ENCODE data around the gene C10orf71.
A peak's percentile ranks its signal among the peaks of the same experiment; 100 is the strongest.

Gene C10orf71

GRCh38 chr10:49328401-49329145 is 29.6 kb downstream of the C10orf71 start:
- peak overlapping the region in 10 of 21 experiments; percentile 2 to 69 (median 24) for H3K27ac ChIP-seq
- no peak overlapping the region for H3K4me3 ChIP-seq

- H3K4me3 ChIP-seq: no peak overlapping the region
- H3K27ac ChIP-seq: peak overlapping the region in 3 of 21 experiments; percentile 24 to 67 (median 50)
These were observed 30.2 kb downstream of the C10orf71 start for GRCh38 chr10:49329146-49329505.

DNA sequence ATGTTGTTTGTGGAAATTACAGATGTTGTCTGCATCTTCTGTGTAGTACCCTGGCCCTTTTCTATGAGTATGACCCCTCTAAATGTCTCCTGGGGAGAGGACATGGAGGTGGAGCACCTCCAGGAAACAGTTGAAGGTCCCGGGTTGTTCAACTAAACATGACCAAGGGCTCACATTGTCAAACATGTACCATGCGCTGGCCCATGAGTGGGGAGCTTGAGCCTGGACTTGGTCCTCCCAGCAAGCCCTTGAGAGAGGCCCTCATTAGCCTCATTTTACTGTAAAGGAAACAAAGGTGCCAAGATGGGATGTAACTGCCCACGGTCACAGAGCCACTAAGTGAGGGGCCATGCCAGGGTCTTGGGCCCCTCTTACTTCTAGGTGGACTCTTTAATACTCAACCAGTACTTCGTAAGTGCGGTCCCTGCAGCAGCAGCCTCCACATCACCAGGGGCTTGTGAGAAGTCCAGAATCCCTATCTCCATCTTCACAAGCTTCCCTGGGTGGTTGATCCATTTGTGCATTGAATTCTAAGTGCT is 31.2 kb downstream of the C10orf71 start:
- Histone ChIP-seq H3K4me3 (no peak overlapping the region), H3K27ac (no peak overlapping the region)

DNA sequence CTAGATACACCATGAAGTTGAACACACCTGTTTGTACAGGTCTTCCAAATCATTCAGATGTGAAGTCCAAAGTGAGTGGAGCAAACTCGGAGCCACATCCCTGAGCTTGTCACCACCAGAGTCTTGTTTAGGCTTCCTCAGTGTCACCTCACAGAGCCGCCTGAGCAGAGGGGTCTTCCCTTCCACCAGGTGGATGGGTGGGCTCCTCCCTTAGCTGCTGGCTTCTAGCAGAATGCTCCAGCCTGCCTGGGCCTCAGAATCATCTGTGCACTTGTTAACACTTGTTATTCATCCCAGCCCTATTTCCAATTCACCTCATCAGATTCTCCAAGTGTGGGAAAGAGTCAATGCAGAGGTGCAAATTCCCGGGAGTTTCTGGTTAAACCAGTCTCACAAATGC is 32.5 kb downstream of the C10orf71 start:
- Histone ChIP-seq H3K4me3 (no peak overlapping the region), H3K27ac (no peak overlapping the region)

- no peak overlapping the region for H3K4me3 ChIP-seq
- no peak overlapping the region for H3K27ac ChIP-seq
These were observed 33.4 kb downstream of the C10orf71 start for GRCh38 chr10:49332333-49332732.

DNA sequence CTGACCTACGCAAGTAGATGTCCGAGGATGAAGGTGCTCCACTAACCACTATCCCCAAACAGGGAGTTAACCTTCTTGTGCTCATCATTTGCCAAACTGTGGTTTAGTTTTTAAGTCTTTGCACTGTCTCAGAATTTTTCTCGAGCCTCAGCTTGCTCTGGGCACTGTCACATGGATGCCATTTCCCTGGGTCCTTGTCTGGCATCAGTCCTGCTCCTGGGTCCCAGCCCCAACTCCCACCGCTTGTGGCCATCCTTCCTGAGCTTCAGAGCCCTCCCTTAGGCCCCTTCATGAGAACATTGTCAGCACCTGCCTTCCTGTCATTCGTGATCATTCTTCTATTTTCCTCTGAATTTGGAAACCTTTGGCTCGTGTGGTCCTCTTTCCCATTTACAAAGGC is 33.8 kb downstream of the C10orf71 start:
- Histone ChIP-seq H3K4me3 (no peak overlapping the region), H3K27ac (no peak overlapping the region)

DNA sequence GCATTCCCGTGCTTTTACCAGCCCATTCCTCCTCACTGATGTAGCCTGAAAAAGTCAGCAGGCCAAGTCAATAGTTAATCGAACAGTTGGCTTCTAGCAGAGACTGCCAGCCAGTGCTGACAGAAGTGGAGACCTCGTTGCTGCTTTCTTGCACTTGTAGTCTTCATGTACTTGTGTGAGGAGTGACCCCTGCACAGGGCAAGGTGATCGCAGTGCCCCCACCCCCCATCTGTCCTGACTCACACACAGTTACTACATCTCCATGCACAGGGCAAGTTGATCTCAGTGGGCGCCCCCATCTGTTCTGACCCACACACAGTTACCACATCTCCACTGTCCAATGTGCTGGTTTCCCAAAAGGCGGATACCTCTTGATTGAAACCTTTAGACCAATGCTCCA is 34.2 kb downstream of the C10orf71 start:
- H3K27ac ChIP-seq: no peak overlapping the region

GRCh38 chr10:49334964-49335363 is 36.0 kb downstream of the C10orf71 start:
- no peak overlapping the region for H3K27ac ChIP-seq
- no peak overlapping the region for H3K4me3 ChIP-seq

More for the DNA sequence above, 34.2 kb downstream of the C10orf71 start:
- H3K4me3 ChIP-seq: no peak overlapping the region

- no peak overlapping the region for H3K4me3 ChIP-seq
- H3K27ac ChIP-seq: no peak overlapping the region
These were observed 36.5 kb downstream of the C10orf71 start for GRCh38 chr10:49335364-49335972.

GRCh38 chr10:49338604-49339003 is 39.6 kb downstream of the C10orf71 start:
- H3K27ac ChIP-seq: no peak overlapping the region
- no peak overlapping the region for H3K4me3 ChIP-seq

- Histone ChIP-seq H3K4me3 (no peak overlapping the region), H3K27ac (no peak overlapping the region)
These were observed 45.9 kb downstream of the C10orf71 start for GRCh38 chr10:49344840-49345239.

- no peak overlapping the region for H3K27ac ChIP-seq
- H3K4me3 ChIP-seq: no peak overlapping the region
These were observed 48.4 kb downstream of the C10orf71 start for GRCh38 chr10:49347342-49347741.

DNA sequence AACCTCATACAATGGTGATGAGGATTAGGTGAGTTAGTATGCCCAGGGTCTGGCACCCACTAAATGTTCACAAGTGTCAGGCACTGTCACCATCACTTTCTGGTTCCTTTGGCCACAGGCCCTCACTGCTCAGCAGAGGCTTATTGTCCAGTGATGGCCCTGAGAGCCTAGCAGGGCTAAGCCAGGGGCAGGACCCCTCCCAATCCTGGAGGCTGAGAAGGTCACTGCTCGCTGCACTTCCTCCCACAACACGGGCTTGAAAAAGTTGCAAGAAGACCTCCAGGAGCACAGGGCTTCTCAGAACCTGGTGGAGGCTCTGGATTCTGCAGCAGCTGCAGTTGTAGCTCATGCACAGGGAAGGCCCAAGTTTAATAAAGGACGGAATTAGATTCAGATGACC is 48.9 kb downstream of the C10orf71 start:
- H3K27ac ChIP-seq: no peak overlapping the region
- no peak overlapping the region for H3K4me3 ChIP-seq

- no peak overlapping the region for H3K4me3 ChIP-seq
- no peak overlapping the region for H3K27ac ChIP-seq
These were observed 49.6 kb downstream of the C10orf71 start for GRCh38 chr10:49348593-49348992.

DNA sequence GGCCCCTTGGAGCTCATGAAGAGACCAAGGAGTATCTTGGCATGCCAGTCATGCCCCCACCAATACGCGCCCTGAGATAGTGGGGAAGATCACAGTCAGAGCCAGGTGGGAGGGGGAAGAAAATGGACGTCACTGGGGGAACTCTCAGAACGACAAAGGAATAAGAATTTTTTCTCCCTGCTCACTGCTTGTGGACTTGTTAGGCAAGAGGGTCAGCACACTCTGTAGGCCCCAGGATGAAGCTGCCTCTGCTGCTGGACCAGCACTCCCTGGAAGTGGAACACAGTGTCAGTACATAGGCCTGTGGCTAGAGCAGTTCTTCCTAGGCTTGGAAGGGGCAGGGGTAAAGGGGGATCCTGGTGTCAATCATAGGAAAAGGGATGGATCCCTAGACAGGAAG is 50.4 kb downstream of the C10orf71 start:
- Histone ChIP-seq H3K4me3 (no peak overlapping the region), H3K27ac (no peak overlapping the region)

DNA sequence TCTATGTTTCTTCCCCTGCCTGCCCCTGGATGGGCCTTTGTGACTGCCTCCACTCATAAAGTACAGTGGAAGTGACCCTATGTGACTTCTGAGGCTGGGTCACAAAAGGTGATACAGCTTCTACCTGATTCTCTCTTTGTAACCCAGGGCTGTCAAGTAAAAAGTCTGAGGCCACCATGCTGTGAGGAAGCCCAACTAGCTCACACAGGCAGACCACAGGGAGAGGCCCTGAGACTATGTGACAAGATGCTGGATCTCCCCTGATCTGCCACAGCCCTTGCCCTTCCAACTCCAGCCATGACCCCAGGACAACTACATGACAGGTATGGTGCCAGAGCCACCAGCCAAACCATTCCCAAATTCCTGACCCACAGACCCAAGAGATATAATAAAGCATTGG is 51.2 kb downstream of the C10orf71 start:
- no peak overlapping the region for H3K4me3 ChIP-seq
- no peak overlapping the region for H3K27ac ChIP-seq

DNA sequence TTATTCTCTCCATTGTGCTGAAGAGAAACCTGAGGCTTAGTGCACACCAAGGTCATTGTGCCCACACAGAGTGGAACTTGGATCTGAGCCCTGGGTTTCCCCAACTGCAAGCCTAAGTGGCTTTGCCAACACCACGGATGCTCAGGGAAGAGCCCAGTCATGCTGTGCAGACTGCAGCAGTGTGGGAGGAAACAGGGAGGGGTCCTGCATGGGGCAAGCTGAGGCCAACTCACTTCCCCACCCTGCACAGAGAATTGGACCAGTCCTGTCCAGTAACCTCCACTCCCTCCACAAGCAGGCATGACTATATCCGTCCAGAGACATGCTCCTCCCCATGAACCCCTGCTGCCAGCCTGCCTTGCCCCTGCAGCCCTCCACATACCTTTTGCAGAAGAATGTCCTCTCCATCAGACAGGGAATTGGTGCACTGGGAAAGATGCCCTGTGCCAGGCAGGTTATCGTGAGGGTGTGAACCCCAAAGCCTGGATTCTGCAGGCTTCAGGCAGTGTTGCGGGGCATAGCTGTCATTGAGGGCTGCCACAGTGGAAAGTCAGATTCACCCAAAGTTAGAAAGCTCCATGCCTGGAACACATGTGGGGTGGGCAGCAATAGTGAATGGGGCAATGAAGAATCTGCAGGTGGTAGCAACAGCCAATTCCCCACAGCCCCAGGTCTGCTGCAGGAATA is 52.0 kb downstream of the C10orf71 start:
- Histone ChIP-seq H3K4me3 (no peak overlapping the region), H3K27ac (no peak overlapping the region)

- Histone ChIP-seq H3K27ac (no peak overlapping the region), H3K4me3 (no peak overlapping the region)
These were observed 52.7 kb downstream of the C10orf71 start for GRCh38 chr10:49351669-49352068.

DNA sequence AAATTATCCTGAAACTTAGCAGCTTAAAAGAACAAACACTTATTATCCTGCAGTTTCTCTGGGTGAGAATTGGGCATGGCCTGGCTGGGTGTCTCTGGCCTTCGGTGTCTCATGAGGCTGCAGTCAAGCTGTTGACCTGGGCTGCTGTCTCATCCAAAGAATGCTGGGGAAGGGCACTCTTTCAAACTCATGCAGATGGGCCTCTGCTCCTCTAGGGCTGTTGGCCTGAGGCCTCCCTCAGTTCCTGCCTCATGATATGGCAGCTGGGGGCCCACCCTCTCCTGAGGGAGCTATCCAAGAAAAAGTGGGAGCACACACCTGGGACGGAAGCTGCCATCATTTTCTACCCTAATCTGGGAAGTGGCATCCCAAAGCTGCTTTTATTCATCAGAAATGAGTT is 53.4 kb downstream of the C10orf71 start:
- Histone ChIP-seq H3K27ac (no peak overlapping the region), H3K4me3 (no peak overlapping the region)

- H3K27ac ChIP-seq: no peak overlapping the region
These were observed 54.3 kb downstream of the C10orf71 start for GRCh38 chr10:49353026-49353894.

More at GRCh38 chr10:49353026-49353894, 54.3 kb downstream of the C10orf71 start:
- H3K4me3 ChIP-seq: no peak overlapping the region

Data from skin epidermis (tissue), 12 donors.